Activated CD8-positive, alpha-beta memory T cell treated with anti-CD3 and anti-CD28 coated beads for 1 hour (primary cell): ENCODE measurements around the gene ARL2BP.
A peak's percentile ranks its signal among the peaks of the same experiment; 100 is the strongest.

Experiments used
- DNase-seq, 2 donors: peaks; one replicate each; pipeline ENCODE4 v3.0.0-alpha.2; 2020; ENCODE audit warnings: low read depth in 1 of 2; ENCODE audit errors: extremely low read depth in 1 of 2

The ARL2BP gene

GRCh38 chr16:57282510-57283213 lies 37.6 kb downstream of the ARL2BP start:
- DNase-seq: no peak

GRCh38 chr16:57283214-57283958 lies 38.3 kb downstream of the ARL2BP start:
- no peak for DNase-seq

- no peak for DNase-seq
Observed at GRCh38 chr16:57283959-57284208, 38.8 kb downstream of the ARL2BP start.

- peak in 1 of 2 donors; percentile 21 for DNase-seq
Observed at GRCh38 chr16:57284209-57284951, 39.3 kb downstream of the ARL2BP start, which contains the start of gene PLLP. Gene PLLP, minus strand, starts transcription at chr16:57284672. Its CDS starts 132 bp downstream, at chr16:57284540.

DNA sequence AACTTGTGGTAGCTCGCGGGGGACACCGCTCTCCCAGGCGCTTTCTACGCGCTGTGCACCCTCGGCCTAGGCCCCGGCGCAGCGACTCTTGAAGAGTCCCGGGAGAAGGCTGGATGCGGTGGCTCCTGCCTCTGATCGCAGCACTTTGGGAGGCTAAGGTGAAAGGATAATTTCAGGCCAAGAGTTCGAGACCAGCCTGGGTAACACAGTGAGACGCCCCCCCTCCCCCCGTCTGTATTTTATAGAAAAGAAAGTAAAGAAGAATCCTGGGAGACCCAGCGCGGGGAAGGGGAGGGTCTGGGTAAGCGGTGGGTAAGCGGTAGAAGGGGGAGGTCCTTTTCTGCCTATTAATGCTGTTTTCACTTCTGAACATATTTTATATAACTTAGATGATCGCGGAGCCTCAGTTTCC lies 39.9 kb downstream of the ARL2BP start:
- no peak for DNase-seq

- no peak for DNase-seq
Observed at GRCh38 chr16:57285379-57285778, 40.3 kb downstream of the ARL2BP start.

DNA sequence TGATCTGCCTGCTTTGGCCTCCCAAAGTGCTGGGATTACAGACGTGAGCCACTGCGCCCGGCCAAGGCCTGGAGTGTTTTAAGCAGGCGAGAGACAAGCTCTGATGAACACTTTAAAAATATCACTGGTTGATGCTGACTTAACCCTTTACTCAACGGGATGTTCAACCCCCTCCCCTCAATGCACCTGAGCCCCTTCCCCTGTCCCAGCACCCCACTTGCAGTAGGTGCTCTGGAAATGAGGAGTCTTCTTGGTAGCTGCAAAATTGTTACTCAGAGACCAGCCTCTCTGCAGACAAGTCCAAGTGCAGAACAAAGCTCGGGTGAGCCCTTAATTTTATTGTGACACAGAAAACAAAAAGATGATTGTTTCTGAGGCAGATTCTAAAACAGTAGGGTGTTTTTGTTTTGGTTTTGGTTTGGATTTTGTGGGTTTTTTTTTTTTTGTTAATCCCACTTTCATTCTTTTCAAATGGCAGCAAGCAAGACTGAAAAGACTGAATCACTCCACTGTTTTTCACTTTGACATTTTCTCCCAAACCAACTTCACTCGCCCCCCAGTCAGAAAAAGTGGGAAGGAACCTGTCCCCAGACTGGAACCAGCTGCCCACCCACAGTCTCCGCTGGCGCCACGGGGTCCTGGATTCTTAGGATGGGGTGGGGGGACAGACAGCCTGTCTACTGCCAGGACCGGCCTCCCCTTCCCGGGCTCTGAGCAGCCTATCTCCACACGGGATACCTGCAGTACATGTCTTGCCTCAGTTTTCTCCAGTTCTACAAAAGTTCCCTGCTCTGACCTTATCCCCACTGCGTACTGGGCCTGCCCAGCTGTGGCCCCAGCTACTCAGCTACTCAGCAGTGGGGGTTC lies 44.6 kb downstream of the ARL2BP start:
- no peak for DNase-seq

DNA sequence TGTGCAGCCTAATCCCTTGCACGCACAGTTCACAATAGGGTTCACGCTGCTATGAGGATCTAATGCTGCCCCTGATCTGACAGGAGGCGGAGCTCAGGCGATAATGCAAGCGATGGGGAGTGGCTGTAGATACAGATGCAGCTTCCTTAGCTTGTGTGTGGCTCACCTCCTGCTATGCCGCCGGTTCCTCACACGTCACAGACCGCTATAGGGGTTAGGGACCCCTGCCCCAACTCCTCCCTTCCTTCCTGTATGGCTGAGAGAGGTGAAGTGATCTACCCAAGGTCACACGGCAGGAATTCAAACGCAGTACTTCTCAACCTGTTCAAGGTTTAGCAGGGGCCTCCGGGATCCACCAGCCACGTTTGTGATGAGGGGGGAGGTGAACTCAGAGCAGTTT lies 52.8 kb downstream of the ARL2BP start:
- no peak for DNase-seq

DNA sequence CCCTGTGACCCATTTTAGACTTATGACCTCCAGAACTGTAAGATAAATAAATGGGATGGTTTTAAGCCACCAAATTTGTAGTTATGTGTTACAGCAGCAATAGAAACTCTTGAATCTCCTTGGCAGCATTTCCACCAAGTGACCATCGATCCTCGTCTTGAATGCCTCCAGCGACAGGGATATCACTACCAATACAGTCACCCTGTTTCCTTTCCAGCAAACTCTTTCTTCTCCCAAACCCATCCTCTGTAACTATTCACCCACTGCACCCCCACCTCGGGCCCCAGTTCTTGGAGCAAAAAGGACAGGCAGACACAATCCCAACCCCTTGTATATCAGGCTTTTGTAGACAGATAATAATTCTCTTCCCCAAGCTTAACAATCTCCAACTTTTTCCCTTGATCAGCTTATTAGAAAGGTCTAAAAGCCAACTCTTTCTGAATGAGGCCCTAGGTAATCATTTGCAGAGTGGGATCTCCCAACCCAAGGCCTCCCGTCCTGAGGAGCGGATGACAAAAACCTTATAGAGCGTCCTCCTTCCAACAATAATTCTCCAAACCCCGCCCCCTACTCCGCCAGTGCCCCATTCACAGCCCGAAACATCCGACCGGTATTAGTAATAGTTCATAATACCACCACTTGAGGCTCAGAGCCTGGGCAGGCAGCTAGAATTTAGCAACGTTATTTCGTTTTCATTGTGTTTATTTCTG lies 54.1 kb downstream of the ARL2BP start:
- peak in 1 of 2 donors; percentile 11 for DNase-seq

DNA sequence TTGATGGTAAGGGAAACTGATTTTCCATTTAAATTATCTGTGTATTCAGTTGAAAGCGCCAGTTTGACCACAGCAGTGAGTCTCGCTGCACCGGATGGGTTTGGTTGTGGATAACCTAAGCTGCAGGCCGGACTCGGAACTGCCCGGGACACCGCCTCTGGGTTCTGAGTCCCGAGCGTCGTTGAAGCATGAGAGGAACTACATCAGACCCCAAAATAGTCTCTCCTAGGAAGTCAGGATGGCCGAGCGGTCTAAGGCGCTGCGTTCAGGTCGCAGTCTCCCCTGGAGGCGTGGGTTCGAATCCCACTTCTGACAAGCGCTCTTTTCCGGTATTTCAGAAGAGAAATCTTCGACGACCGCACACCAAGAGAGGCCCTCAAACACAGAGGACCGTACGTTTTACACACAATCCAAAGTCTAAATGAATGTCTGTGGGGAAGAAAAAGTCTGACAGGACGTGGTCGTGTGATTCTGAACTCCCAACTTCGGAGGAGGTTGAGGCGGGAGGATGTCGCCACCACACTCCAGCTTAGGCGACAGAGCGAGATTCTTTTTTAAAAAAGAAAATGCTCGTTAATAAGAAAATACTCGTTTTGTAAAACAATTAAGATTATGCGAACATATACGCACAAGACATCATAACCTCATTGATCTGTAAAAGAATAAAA lies 54.8 kb downstream of the ARL2BP start:
- peak; percentile 65 to 66 for DNase-seq

- peak; percentile 94 to 97 for DNase-seq
Observed at GRCh38 chr16:57300387-57301125, 55.5 kb downstream of the ARL2BP start.

DNA sequence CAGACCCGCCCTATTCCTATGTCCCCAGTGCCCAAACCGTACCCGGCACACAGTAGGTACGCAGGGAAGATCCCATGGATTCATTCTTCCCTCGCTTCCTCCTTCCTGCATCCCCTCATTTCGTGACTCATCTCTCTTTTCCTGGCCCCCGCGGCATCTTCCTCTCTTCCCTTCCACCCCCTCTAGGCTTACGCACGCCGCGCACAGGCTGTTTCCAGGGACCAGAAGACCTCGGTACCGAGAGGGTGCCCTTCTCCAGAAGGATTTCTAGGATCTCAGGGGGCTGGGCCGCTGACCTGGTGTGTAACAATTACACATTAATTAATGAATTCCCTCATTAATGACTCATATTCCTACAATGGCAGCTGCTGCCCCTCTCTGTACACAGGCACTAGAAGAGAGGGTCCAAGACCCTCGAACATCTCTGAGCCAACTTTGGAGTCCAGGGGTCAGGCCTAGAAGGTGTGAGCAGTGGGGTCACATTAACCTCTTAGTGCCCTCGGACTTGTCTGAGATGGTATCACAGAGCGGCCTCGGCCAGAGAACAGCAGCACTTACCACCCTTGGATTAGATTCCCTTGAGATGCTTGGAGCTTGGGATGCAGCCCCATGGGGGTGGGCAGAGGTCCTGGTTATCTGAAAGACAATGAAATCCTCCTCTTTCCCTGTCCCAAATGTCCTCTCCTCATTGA lies 56.2 kb downstream of the ARL2BP start:
- DNase-seq: no peak
